ENCODE results near the gene TLR5.

TLR5 gene

DNA sequence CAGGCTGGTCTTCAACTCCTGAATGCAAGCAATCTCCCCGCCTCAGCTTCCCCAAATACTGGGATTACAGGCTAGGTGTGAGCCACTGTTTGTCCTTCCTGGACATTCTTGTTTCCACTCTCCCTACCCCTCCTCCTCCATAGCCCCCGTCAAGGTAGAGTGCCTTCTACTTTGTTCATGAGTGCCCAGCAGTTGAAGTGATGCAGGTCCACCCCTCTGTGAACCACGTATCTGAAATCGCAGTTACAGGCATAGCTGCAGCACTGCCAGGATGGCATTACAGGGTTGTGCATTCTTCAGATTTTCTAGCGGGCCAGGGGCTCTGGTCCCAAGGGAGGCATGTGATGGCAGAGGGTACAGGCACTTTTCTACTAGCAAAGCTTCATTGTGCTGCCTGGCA lies 7.4 kb upstream of the TLR5 start:
- DNase-seq (ENCODE audit: low read depth, low spot score), result no peak

GRCh38 chr1:223147873-223148272 lies 4.8 kb upstream of the TLR5 start:
- DNase-seq (ENCODE audit: low read depth, low spot score), result no peak

GRCh38 chr1:223147409-223147808 lies 4.4 kb upstream of the TLR5 start:
- DNase-seq (ENCODE audit: low read depth, low spot score), result no peak

DNA sequence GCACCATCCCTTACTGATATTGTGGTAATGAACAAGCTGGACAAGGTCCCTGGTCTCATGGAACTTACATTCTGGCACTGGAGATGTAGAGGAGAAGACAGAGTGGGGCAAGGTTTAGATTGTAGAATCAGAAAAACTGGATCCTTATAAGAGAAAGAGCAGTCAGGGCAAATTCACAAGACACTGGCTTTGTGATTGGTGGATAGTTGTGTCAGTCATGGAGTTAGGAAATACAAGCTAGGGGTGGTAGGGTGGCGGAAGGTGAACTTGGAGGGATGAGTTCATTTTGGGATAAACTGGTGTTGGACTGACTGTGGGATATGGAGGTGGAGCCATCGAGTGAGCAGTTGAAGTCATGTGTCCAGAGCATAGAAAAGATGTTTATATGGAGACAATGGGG lies 3.7 kb upstream of the TLR5 start:
- DNase-seq (ENCODE audit: low read depth, low spot score), result no peak

GRCh38 chr1:223144914-223145313 lies 1.9 kb upstream of the TLR5 start:
- no peak for DNase-seq (ENCODE audit: low read depth, low spot score)

DNA sequence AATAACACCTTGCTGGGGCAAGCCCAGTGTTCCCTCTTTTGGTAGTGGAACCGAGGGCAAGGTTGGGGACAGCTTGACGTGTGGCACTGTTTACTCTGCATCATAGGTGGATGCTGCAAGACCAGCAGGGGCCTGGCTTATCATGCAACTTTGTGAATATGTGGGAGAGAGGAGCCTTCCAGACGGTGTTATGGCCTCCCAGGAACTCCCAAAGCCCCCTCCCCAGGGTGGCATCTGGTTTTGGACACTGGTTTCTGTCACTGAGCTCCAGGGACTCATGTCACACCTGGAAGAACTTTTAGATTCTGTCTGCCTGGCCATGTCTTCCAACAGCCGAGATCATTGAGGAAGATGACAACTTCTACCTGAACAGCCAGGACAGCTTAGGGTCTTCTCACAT lies 1.4 kb upstream of the TLR5 start:
- no peak for DNase-seq (ENCODE audit: low read depth, low spot score)

DNA sequence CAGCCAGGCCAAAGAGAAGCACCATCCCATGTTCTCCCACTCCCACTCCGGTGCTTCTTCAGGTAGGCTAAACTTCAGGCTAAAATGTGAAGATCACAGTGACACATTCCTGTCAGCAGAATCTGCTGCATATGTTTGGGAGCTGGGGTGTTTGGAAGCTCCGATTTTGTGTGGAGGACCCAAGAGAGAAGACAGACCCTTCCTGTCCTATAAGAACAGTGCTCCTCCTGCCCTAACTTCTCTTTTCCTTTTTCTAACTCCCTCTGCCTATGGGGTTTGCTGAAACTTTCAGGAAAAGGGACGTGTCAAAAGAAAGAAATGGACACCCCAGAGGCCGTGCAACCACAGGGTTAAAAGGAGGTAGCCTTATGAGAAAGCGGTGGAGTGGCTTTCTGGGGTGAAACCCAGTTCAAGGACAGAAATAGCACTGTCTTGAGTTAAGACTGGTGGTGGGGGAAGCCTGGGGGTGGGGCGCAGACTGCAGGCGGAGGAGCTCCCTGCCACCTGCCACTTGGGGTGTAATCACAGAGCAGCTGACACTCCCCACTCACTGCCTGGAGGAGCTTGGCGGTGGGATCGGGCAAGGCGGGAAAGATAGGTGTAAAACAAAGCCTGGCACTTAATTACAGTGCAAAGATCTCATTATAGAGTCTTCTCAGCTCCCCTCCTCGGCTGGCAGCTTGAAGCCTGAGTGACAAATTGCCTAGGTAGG lies 645 bp upstream of the TLR5 start:
- no peak for DNase-seq (ENCODE audit: low read depth, low spot score)

GRCh38 chr1:223142269-223142668 lies 779 bp downstream of the TLR5 start:
- DNase-seq (ENCODE audit: low read depth, low spot score), result no peak

DNA sequence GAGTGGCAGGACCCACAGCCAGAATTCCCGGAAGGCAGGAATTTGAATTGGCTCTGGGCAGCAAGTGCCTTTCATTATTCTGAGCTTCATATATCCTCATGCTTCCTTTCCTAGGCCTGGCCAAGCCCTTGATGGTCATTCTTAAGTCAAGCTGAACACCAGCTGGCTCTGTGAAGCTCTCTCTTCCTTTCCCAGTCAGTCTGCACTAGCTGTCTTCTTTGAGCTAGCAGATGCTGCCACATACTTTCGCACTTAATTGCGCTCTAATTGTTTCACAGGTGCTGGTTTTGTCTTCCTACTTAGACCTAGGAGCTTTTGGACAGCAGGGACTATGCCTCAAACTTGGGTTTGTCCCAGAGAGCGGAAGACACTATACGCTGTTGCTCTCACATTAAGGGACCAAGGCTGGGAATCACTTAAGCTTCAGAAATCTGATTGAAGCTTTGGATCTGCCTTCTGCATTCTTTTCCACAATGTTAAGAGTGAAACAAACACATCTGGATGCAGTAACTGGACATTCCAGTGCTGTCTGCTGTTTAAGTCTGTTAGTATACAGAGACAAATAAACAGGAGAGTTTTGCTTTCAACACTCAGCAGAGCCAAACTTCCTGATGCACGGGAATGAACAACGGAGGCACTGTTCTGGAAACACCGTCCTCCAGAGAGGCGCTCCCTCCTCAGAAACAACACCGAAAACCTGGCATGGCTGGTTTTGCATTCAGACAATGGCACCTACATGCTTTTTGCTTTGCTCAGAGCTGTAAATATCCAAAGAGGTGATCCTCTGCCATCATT lies 2.2 kb downstream of the TLR5 start:
- DNase-seq (ENCODE audit: low read depth, low spot score), result no peak

- no peak for DNase-seq (ENCODE audit: low read depth, low spot score)
Observed at GRCh38 chr1:223137455-223138085, 5.5 kb downstream of the TLR5 start.

DNA sequence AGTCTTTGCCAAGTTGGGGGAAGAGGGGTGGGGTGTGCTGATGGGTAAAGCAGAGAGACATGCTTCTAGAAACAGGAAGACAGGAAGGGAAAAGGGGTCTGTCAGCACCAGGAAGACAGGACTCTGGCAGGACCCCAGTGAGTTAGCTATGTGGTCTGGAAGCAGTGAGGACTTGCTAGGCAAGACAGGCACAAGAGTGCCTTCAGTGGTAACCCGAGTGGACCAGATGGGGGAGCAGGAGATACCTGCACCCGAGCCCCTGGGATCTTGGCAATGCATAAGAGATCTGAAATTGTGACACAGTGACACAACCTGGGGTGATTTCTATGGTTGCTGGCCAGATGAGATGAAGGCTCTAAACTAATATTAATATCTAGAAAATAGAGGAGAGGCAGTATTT lies 7.0 kb downstream of the TLR5 start:
- DNase-seq (ENCODE audit: low read depth, low spot score), result no peak

GRCh38 chr1:223135176-223135942 lies 7.7 kb downstream of the TLR5 start:
- DNase-seq (ENCODE audit: low read depth, low spot score), result no peak

DNA sequence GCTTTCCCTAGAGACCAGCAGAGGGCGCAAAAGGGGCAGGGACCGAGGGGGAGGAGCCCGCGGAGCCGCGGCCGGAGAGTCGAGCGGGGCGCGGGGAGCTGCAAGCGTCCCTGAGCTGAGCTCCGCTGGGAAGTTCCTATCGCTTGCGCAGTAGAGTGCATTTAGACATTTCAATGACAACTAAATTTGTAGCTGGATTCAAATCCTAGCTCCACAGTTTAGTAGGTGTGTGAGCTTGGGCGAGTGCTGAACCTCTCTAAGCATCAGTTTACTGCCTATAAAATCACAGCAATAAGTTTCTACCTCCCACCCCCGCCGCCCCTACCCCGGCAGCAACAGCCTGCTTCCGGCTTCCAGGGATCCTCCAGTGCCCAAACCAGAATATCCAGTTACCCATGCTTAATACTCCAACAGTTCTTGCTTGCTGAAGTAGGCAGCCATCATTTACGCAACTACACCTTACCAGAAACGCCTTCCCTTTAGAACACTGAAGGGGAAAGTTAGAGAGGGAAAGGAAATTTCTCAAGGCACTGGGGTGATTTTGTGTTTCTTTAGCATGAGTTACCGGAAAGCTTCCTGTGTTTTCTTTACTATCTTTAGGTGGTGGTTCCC lies 9.1 kb downstream of the TLR5 start:
- DNase-seq (ENCODE audit: low read depth, low spot score), result peak; percentile 76

DNA sequence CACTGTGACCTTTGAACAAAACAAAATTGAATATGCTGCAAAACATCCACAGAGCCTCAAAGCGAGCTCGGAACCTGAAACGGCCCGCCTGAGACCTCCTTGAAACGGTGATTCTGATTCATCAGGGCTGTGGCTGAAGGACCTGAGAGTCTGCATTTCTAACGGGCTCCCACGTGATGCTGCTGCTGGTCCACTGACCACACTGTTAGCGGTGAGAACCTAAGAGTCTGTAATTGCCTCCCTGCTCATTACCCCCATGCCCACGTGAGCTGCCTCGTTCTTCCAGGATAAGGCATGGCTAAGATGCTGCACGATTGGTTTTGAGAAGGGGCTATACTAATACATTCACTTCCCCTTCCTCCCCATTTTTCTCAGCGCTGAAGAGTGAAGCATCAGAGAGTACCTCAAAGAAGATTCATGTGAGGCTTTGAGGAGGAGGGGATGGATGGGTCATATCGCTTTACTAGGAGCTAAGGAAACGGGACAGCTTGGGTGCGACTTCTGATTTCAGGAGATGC lies 9.7 kb downstream of the TLR5 start:
- no peak for DNase-seq (ENCODE audit: low read depth, low spot score)

- no peak for DNase-seq (ENCODE audit: low read depth, low spot score)
Observed at GRCh38 chr1:223129229-223129901, 13.7 kb downstream of the TLR5 start.

- no peak for DNase-seq (ENCODE audit: low read depth, low spot score)
Observed at GRCh38 chr1:223126741-223127140, 16.3 kb downstream of the TLR5 start.

DNA sequence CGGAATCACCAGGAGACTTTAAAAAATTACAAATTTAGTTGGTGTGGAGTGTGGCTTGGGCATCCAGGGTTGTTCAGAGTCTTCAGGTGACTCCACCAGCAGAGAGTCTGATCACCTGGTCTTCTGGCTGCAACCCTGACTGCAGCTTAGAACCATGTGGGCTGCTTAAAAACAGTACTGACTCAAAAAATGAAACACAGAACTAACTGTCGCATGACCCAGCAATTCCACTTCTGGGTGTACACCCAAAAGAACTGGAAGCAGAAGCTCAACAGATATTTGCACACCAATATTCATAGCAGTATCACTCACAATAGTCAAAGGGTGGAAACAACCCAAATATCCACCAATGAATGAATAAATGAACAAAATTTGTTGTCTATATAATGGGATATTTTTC lies 17.3 kb downstream of the TLR5 start:
- DNase-seq (ENCODE audit: low read depth, low spot score), result no peak

DNA sequence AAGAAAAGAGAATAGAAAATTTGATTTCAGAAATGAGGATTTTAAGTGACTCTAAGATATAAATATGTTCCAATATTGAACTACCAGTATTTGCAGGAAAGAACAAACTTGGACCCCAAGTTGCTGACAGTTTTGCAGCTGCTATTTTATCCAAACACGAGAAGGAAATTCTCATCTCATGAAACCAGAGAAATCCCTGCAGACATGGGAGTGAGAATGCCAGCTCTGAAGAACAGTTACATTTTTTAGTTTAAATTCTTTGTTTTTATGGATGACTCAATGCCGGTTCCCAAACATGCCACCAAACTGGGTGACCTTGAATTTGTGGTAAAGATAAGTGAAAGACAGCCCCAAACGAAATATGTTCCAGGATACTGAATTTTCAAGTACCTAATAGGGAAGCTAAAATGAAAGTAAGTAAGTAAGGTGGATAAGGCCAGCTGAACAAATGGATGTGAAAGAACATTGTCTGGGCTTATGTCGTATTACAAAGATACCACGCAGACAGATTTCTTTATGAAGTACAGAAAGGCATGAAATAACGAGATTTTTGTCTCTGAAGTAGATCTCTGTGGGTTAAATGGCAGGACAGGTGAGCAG lies 19.9 kb downstream of the TLR5 start:
- DNase-seq (ENCODE audit: low read depth, low spot score), result no peak

DNA sequence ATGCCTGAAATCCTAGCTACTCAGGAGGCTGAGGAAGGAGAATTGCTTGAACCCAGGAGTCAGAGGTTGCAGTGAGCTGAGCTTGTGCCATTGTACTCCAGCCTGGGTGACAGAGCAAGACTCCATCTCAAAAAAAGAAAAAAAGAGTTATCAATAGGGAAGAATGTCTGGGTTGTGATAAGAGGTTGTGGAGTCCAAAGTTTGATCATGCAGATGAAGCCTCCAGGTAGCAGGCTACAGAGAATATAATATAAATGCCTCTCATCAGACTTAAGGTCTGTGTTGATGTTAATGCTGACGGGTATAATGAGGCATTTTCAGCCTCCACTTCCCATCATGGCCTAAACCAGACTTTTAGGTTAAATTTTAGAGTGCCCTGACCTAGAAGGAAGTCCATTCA lies 24.6 kb downstream of the TLR5 start:
- DNase-seq (ENCODE audit: low read depth, low spot score), result no peak

GRCh38 chr1:223116950-223117349 lies 26.1 kb downstream of the TLR5 start:
- DNase-seq (ENCODE audit: low read depth, low spot score), result no peak

Data from iPS DF 19.7 (cell line).